ENCODE results near the gene MAML2.
A peak's percentile ranks its signal among the peaks of the same experiment; 100 is the strongest.

The MAML2 gene

DNA sequence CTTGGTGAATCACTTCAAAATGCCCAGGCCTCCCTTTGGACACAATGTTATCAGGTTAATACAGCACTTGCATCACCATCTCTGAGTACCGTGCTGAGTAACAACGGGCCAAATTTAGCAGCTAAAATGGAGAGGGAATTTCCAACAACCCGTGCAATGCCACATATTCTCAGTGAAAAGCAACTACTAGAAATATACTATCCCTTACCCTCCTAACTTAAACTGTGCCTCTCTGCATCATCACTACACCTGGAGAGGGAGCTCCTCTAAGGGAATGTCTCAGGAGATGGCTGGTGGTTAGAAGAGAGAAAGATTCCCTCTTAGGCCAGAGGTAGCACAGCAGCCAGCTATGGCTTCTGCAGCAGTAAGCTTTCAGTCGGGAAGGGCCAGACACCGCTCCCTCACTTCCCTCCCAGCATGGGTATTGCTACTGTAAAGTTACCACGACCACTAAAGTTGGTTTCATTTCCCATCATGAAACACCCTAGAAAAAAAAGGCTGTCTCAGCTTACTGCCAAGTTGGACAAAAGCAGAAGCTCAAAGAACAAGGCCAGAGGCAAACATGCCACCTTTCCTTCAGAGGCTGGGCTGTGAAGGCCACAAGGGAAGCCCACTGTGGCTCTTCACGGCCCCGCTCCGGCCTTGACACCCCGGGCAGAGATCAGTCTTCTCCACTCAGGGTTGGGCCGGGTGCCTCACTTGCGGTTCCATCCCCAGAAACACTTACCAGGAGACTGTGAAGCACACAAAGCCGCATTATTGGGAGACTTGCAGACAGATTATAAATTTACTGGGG is 3.9 kb downstream of the MAML2 start:
- peak; percentile 15 for DNase-seq

DNA sequence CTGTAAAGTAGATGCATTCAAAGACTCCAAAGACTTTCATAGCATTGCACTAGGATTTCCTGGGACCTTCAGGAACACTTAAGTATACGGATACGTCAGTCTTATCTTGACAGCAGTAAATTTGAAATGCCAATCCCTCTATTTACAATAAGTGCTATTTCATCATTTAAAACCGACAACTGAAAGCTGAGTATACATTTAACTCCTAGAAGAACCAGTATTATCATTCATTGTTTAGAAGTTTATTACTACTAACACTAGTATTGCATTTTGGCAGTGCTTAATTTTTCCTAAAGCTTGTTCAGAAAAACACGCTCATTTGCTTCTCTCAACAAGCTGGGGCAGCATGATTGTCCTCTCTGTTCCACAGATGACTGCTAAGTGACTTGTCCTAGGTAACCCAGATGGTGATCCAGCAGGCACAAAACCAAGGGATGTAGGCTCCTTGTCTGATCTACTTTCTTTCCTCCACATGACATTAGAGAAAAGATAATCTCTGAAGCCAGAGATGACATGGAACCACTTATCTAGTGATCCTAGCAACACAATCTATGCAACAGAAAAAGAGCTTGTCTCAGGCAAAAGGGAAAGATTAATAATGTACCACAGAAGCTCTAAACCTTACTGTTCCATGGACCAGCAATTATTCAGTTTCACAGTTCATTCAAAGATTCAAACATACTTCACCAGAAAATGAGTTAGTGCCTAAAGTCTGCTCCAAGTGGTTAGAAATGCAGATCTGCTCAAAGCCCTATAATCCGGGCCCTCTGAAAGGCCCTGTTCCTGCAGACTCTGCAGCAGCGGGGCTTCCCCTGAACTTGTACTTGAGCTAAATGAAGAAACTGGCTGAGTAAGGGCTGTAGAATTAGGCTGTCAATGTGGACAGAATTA is 5.2 kb downstream of the MAML2 start:
- peak; percentile 54 for DNase-seq

GRCh38 chr11:96335388-96335787 is 7.6 kb downstream of the MAML2 start:
- no peak for DNase-seq

GRCh38 chr11:96334219-96334618 is 8.8 kb downstream of the MAML2 start:
- no peak for DNase-seq

DNA sequence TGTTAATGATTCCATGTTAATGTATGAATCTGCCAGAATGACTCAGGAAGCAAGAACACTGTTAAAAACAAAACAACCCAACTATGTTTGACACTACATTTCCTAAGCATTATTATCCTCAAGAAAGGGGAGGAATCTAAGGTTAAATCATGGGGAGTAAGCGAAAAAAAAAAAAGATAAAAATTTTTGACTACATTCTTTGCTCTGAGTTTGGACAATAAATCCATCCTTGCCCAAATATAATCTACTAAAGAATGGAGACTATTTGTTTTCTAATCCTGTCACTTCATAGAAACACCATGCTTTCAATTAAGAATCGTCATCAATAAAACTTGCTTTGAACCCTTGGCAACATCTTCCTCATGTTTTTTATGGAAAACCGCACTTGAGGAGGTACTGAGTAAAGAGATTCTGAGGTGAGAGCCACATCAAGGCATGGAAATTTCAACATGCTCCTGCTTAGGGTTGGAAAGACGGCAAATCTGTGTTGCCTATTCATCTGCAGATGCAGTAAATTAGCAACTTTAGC is 9.7 kb downstream of the MAML2 start:
- no peak for DNase-seq

- DNase-seq, result no peak
These were observed 10.7 kb downstream of the MAML2 start for GRCh38 chr11:96332126-96332771.

DNA sequence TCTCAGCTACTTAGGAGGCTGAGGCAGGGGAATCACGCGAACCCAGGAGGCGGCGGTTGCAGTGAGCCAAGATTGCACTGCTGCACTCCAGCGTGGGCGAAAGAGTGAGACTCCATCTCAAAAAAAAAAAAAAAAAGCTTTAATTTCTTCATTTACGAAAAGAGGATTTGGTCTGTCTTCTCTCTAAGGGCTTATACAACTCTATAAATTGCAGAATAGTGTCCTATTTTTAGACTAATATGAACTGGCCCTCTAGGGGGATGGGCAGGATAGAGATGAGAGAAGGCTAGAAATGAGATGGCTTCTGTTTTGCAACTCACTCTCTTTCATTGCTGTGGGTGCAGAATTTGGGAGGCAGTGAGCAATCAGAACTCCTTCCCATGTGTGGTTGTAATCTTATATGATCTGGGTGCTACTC is 11.3 kb downstream of the MAML2 start:
- no peak for DNase-seq

- DNase-seq, result no peak
These were observed 12.5 kb downstream of the MAML2 start for GRCh38 chr11:96330511-96330859.

DNA sequence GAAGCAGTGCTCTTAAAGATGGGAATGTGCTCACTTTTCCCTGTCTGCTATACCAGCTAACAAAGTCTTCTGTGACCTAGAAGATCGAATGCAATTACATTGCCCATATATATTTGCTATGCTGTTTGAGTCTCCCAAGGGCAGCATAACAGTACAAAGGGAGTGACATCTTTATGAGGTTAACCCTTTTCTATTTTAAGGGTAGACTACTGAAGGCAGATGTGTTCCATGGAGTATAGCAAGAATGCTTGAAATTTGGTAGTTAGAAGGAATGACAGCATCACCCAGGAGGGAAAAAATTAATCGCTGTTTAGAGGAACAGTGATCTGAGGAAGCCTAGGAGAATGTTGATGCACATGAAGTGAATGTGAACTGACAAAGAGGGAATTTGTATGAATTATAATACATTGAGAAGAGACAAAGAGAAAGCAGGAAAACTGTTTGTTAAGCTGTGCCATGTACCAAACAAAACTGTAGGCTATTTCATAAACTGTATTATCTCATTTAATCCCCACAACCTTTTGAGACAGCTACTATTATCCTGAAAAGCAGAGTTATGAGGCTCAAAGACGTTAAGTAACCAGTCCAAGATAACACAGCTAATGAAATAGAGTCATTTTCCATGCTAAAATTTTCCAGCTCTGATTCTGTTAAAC is 13.0 kb downstream of the MAML2 start:
- no peak for DNase-seq

GRCh38 chr11:96329419-96329818 is 13.6 kb downstream of the MAML2 start:
- DNase-seq, result no peak

- no peak for DNase-seq
These were observed 14.5 kb downstream of the MAML2 start for GRCh38 chr11:96328395-96329010.

- DNase-seq, result no peak
These were observed 16.0 kb downstream of the MAML2 start for GRCh38 chr11:96326959-96327358.

DNA sequence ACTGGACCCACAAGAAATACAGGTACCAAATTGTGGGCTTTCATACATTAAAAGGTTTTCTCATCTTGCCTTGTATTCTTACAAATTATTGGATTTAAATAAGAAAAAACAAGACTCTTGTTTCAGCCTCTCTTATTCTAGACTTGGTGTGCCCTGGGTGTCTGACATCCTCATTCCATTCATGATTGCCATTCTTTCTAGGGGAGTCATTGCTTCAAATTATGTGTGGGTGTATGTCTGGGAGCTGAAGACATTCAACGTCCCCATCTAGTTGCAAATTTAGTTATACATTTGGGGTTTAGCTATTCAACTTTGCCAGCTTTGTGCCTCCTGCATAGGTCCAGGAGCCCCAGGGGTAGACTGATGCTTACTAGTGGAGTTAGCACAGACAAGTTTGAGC is 18.1 kb downstream of the MAML2 start:
- DNase-seq, result no peak

DNA sequence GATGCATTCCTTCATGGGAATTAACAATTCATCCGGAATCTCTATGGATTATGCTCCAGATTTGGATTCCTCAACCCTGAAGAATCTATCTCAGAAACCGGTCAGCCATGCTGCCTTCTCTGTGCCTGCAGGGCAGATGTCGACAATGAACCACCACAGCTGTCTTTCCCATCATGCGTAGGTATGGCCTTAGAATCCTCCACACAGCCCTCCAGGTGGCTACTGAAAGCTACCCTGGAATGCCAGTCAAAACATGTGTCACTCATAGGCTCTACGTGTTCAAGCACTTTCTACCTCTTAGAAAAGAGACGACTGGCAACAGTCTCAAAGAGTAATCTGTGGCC is 19.4 kb downstream of the MAML2 start:
- DNase-seq, result no peak

- DNase-seq, result no peak
These were observed 20.0 kb downstream of the MAML2 start for GRCh38 chr11:96322775-96323641.

GRCh38 chr11:96321091-96321490 is 21.9 kb downstream of the MAML2 start:
- DNase-seq, result no peak

- DNase-seq, result no peak
These were observed 22.9 kb downstream of the MAML2 start for GRCh38 chr11:96319898-96320656.

DNA sequence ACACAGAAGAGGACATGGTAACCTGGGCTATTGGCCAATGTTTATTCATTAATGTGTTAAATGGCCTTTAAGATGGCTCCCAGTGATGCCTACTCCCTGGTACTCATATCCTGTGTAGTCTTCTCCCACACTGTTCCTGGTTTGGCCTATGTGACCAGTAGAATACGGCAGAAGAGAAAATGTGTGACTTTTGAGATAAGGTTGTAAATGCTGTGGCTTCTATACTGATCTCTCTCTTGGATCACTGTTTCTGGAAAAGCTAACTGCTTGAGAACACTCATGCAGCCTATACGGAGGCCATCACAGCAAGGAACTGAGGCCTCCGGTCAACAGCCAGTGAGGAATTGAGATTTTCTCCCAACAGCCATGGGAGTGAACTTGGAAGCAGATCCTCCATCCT is 24.1 kb downstream of the MAML2 start:
- DNase-seq, result no peak

GRCh38 chr11:96318399-96318798 is 24.6 kb downstream of the MAML2 start:
- no peak for DNase-seq

DNA sequence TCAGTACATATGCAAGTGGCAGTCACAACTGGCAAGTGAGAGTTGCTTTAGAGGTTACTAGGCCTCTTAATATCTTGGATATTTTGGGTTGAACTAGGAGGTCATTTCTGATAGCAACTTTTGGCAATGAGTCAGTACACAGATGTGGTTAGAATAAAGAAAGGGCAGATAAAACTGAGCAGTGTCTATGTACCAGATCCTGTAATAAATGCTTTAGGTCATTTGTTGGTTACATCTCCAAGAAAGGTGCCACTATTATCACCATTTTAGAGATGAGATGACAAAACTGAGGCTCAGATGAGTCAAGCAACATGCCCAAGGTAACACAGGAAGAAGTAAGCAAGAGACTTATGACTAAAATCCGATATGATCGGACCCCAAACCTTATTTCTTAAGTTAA is 25.0 kb downstream of the MAML2 start:
- DNase-seq, result no peak

DNA sequence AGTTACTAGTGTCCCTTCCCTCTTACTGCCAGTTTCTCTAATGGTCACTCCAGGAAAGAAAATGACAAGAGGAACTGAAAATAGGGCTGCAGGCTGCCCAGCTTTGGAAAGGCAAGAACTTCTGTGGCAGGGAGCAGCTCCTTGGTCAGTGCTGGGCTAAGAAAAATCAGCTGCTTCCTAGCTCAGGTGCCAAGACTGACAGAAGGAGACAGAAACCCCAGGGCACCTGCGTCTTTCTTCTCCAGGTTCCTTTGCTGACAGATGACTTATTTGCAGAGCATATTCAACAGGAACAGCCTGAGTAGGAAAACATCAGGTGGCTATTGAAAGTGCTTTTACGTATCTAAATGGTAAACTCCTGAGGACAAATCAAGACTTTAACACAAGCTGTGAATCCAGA is 25.4 kb downstream of the MAML2 start:
- no peak for DNase-seq

Measured in activated naive CD4-positive, alpha-beta T cell treated with anti-CD3 and anti-CD28 coated beads, Interleukin-2, amount 50 U/mL, for 16 hours (primary cell).